HepG2 (cell line): ENCODE data around the gene WNT7A. TPM values are rescaled to one million over a fixed set of nuclear protein-coding genes. Genes with fewer than 3 reads are reported as not detected.

Source experiments
- ATAC-seq: fragments of 200-7000 bp; cut with Tn5 transposase; 3 replicates; pipeline ENCODE4 v1.9.1; 2020; ENCODE audit warnings: mild to moderate bottlenecking, moderate library complexity
- BruUV-seq: library from RNA; stranded (reverse); fragments of 400-500 nt; replicated peaks from 2 replicates; lab custom pipeline; 2021; lab: Mats Ljungman, UMichigan
- CTCF ChIA-PET: fragments of 300-600 bp; formaldehyde crosslinking; extraction: SDS; loops from one replicate; lab custom pipeline; 2021; ENCODE audit warnings: low total read pairs, inconsistent platforms, low intra/inter-chr PET ratio; lab: Yijun Ruan, JAX
- POLR2A ChIA-PET: fragments of 350-600 bp; sonication (Branson Sonifier 250); formaldehyde crosslinking; loops from one replicate; lab custom pipeline; 2020; ENCODE audit warnings: antibody characterized with exemption, inconsistent platforms; lab: Yijun Ruan, JAX
- DNase-seq: peaks from one replicate; pipeline ENCODE4 v3.0.0-alpha.2; 2015; ENCODE audit warnings: low spot score
- FAIRE-seq: peaks from 3 replicates; lab custom pipeline; 2011; peaks lifted over from hg19 to GRCh38; lab: Jason Lieb, UNC
- H2AFZ ChIP-seq: one replicate; pipeline ENCODE4 v1.6.1; 2011; ENCODE audit warnings: low read length, inconsistent platforms
- H3K27ac ChIP-seq: fragments of 300-600 bp; 3 replicates; pipeline ENCODE4 v1.8.0; 2011; ENCODE audit warnings: mixed run types, mild to moderate bottlenecking, mixed read lengths, low read length, inconsistent platforms; ENCODE audit not compliant: insufficient read depth; ENCODE audit errors: extremely low read length
- H3K27me3 ChIP-seq, 2 experiments: fragments of 200-600 bp in 1 of 2; 2 replicates in 1 of 2; 3 replicates in 1 of 2; pipeline versions ENCODE4 v1.6.0 to v1.8.0; 2011; ENCODE audit warnings: low read length in 2 of 2, mild to moderate bottlenecking in 2 of 2, moderate library complexity in 2 of 2, inconsistent platforms in 1 of 2; ENCODE audit not compliant: insufficient read depth in 2 of 2, control insufficient read depth in 1 of 2
- H3K36me3 ChIP-seq, 2 experiments: fragments of 200-600 bp in 1 of 2; replicated peaks in 1 of 2; 2 replicates in 1 of 2; 3 replicates in 1 of 2; pipeline versions ENCODE4 v1.5.1 to v1.8.0; 2011; ENCODE audit warnings: low read length in 2 of 2, inconsistent platforms in 1 of 2; ENCODE audit not compliant: insufficient read depth in 2 of 2, control insufficient read depth in 1 of 2
- H3K4me1 ChIP-seq: 2 replicates; pipeline ENCODE4 v1.5.1; 2012; ENCODE audit warnings: low read length, inconsistent platforms; ENCODE audit not compliant: insufficient read depth
- H3K4me2 ChIP-seq: 2 replicates; pipeline ENCODE4 v1.6.0; 2011; ENCODE audit warnings: low read depth, low read length, inconsistent platforms
- H3K4me3 ChIP-seq, 3 experiments: fragments of 200-600 bp in 1 of 3; sonication (generic), shearing (Covaris generic) in 1 of 3; replicated peaks in 1 of 3; 2 replicates each; pipeline ENCODE4 v1.5.1; 2011 to 2016; ENCODE audit warnings: low read length in 3 of 3, inconsistent platforms in 2 of 3, low read depth in 2 of 3, mild to moderate bottlenecking in 2 of 3, control low read depth in 1 of 3, mixed read lengths in 1 of 3; ENCODE audit not compliant: insufficient read depth in 1 of 3
- H3K79me2 ChIP-seq: one replicate; pipeline ENCODE4 v1.6.1; 2011; ENCODE audit warnings: low read length, inconsistent platforms; ENCODE audit not compliant: insufficient read depth
- H3K9ac ChIP-seq: 2 replicates; pipeline ENCODE4 v1.6.0; 2011; ENCODE audit warnings: mild to moderate bottlenecking, low read depth, low read length, inconsistent platforms; ENCODE audit not compliant: insufficient read depth
- H3K9me3 ChIP-seq: 2 replicates; pipeline ENCODE4 v1.5.1; 2012; ENCODE audit warnings: mild to moderate bottlenecking, low read length
- H4K20me1 ChIP-seq: 2 replicates; pipeline ENCODE4 v1.6.0; 2011; ENCODE audit warnings: inconsistent platforms, mild to moderate bottlenecking, low read length, moderate library complexity; ENCODE audit not compliant: insufficient read depth
- KDM5B ChIP-seq: sonication (generic); formaldehyde crosslinking; IDR thresholded peaks from 2 replicates; pipeline ENCODE4 v1.4.0; 2020; ENCODE audit warnings: missing genetic modification reagents, mild to moderate bottlenecking, borderline replicate concordance
- NFKBIZ ChIP-seq: IDR thresholded peaks from 2 replicates; pipeline ENCODE4 v1.6.1; 2018; ENCODE audit warnings: missing genetic modification reagents, missing compliant biosample characterization
- PAWR ChIP-seq: sonication (generic); formaldehyde crosslinking; IDR thresholded peaks from 2 replicates; pipeline ENCODE4 v1.4.0; 2020; ENCODE audit warnings: missing genetic modification reagents, mild to moderate bottlenecking, borderline replicate concordance
- ZSCAN21 ChIP-seq: sonication (generic); formaldehyde crosslinking; IDR thresholded peaks from 2 replicates; pipeline ENCODE4 v1.8.0; 2022; ENCODE audit warnings: mild to moderate bottlenecking, missing genetic modification reagents, moderate library complexity, borderline replicate concordance
- WGBS: methylation state at CpG from one replicate; pipeline ENCODE4 v1.1.6; 2017; ENCODE audit warnings: low lambda C conversion rate; 5-methylcytosine and 5-hydroxymethylcytosine counted together
- in situ Hi-C: cut with HindIII; loops from 2 replicates; pipeline ENCODE4 v1.10.0; 2017; ENCODE audit warnings: low pct_unique_long_range_greater_than_20kb; ENCODE audit not compliant: extremely low pct_ligation_motif_present
- intact Hi-C: fragments of 100-400 bp; cut with micrococcal nuclease; formaldehyde crosslinking; loops from one replicate; pipeline ENCODE4 v1.10.0; 2022; ENCODE audit not compliant: unreplicated experiment
- polyA plus RNA-seq, 8 experiments: library from polyadenylated mRNA; depleted of rRNA in 3 of 8; stranded (reverse) in 7 of 8; unstranded in 1 of 8; fragments of >200 nt; fragmentation: Illumina TruSeq in 4 of 8; extraction: Trizol in 4 of 8; gene quantifications; 2 replicates each; pipeline versions ENCODE4 v1.2.1 to v1.2.3, GENCODE V29; 2011 to 2016; ENCODE audit warnings: low read depth in 4 of 8, missing spikeins in 1 of 8, mixed read lengths in 1 of 8; ENCODE audit not compliant: insufficient read depth in 1 of 8
- total RNA-seq, 5 experiments: library from RNA; depleted of rRNA; stranded (reverse); fragments of >200 nt; fragmentation: Illumina TruSeq; extraction: Trizol; gene quantifications; 2 replicates each; pipeline ENCODE4 v1.2.3, GENCODE V29; 2016; ENCODE audit warnings: low read depth in 1 of 5
- TF ChIP-seq, protein P1 (sequence below): sonication (generic); formaldehyde crosslinking; IDR thresholded peaks from 2 replicates; pipeline ENCODE4 v1.5.0; 2020; ENCODE audit warnings: mild to moderate bottlenecking, missing genetic modification reagents, borderline replicate concordance
- TF ChIP-seq, protein P2 (sequence below): sonication (generic); formaldehyde crosslinking; IDR thresholded peaks from 2 replicates; pipeline ENCODE4 v1.4.0; 2020; ENCODE audit warnings: missing genetic modification reagents
- TF ChIP-seq, protein P3 (sequence below): sonication (generic); formaldehyde crosslinking; IDR thresholded peaks from 2 replicates; pipeline ENCODE4 v1.8.0; 2022; ENCODE audit warnings: missing genetic modification reagents, low read depth, mild to moderate bottlenecking, borderline replicate concordance
- TF ChIP-seq, protein P4 (sequence below): sonication (generic); formaldehyde crosslinking; conservative IDR thresholded peaks from 2 replicates; pipeline ENCODE4 v1.8.0; 2022; ENCODE audit warnings: mild to moderate bottlenecking, moderate library complexity, missing genetic modification reagents

The WNT7A gene
- total and polyA plus RNA-seq, 2 of the 13 experiments (the other 11 are each of a cell fraction or from before 2014, with no cell fraction given): not detected

DNA sequence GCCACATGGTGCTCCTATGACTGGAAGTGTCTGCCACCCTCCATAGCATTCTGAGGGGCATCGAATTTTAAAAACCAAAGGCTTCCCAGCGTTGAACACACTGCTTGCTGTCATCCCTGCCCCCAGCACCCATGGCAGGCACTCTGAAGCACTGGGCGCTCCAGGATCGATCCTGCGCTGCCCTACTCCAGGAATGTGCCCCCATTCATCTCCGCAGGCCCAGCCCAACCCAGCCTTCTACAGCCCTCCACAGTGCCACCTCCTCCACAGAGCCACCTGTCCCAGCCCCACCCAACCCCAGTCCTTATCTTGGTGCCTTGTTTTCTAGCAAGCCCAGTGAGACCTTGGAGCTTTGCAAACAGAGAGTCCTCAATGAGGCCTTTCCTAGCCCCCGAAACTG lies 52.2 kb downstream of the WNT7A start (continued):
- TF ChIP-seq, protein P1, sequence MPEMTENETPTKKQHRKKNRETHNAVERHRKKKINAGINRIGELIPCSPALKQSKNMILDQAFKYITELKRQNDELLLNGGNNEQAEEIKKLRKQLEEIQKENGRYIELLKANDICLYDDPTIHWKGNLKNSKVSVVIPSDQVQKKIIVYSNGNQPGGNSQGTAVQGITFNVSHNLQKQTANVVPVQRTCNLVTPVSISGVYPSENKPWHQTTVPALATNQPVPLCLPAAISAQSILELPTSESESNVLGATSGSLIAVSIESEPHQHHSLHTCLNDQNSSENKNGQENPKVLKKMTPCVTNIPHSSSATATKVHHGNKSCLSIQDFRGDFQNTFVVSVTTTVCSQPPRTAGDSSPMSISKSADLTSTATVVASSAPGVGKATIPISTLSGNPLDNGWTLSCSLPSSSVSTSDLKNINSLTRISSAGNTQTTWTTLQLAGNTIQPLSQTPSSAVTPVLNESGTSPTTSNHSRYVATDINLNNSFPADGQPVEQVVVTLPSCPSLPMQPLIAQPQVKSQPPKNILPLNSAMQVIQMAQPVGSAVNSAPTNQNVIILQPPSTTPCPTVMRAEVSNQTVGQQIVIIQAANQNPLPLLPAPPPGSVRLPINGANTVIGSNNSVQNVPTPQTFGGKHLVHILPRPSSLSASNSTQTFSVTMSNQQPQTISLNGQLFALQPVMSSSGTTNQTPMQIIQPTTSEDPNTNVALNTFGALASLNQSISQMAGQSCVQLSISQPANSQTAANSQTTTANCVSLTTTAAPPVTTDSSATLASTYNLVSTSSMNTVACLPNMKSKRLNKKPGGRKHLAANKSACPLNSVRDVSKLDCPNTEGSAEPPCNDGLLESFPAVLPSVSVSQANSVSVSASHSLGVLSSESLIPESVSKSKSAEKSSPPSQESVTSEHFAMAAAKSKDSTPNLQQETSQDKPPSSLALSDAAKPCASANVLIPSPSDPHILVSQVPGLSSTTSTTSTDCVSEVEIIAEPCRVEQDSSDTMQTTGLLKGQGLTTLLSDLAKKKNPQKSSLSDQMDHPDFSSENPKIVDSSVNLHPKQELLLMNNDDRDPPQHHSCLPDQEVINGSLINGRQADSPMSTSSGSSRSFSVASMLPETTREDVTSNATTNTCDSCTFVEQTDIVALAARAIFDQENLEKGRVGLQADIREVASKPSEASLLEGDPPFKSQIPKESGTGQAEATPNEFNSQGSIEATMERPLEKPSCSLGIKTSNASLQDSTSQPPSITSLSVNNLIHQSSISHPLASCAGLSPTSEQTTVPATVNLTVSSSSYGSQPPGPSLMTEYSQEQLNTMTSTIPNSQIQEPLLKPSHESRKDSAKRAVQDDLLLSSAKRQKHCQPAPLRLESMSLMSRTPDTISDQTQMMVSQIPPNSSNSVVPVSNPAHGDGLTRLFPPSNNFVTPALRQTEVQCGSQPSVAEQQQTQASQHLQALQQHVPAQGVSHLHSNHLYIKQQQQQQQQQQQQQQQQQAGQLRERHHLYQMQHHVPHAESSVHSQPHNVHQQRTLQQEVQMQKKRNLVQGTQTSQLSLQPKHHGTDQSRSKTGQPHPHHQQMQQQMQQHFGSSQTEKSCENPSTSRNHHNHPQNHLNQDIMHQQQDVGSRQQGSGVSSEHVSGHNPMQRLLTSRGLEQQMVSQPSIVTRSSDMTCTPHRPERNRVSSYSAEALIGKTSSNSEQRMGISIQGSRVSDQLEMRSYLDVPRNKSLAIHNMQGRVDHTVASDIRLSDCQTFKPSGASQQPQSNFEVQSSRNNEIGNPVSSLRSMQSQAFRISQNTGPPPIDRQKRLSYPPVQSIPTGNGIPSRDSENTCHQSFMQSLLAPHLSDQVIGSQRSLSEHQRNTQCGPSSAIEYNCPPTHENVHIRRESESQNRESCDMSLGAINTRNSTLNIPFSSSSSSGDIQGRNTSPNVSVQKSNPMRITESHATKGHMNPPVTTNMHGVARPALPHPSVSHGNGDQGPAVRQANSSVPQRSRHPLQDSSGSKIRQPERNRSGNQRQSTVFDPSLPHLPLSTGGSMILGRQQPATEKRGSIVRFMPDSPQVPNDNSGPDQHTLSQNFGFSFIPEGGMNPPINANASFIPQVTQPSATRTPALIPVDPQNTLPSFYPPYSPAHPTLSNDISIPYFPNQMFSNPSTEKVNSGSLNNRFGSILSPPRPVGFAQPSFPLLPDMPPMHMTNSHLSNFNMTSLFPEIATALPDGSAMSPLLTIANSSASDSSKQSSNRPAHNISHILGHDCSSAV (CRISPR knock-in tag): no peak
- no peak for TF ChIP-seq NFKBIZ (CRISPR knock-in tag)

DNA sequence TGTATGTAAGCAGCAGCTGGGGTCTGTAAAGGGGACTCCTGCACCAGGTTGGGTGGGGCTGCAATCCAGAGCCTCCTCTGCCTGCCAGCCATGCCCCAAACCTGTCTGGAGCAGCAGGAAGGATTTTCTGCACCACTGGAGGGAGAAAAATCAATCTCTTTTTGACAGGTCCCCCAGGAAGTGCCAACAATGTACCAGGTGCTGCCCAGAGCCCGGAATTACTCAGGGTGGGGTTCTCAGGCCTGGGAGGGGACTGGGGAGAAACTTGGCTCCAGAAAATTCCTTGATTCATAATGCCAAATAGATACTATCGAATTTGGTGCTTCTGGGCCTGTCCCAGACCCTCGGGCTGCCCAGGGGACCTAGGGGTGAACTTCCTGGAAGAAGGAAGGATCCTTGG lies 52.6 kb downstream of the WNT7A start:
- H2AFZ ChIP-seq: no peak overlapping the region
- no peak overlapping the region for H3K4me2 ChIP-seq
- H3K4me1 ChIP-seq: no peaks in the 10 kb centered on the region
- no peak overlapping the region for H3K9ac ChIP-seq
- H3K9me3 ChIP-seq: no peaks in the 10 kb centered on the region
- intact Hi-C loops (no loop called here), in situ Hi-C loops (no loop called here)
- FAIRE-seq: no peak
- no TSS peak for BruUV-seq
- H4K20me1 ChIP-seq: no peaks in the 10 kb centered on the region
- peaks cover 3 to 52% of the 10 kb centered on the region in 2 experiments; a peak in 4 of 5 replicates for H3K27me3 ChIP-seq
- POLR2A ChIA-PET: no interaction called here
- no peak overlapping the region for H3K27ac ChIP-seq
- no peak for TF ChIP-seq KDM5B
- TF ChIP-seq, protein P2, sequence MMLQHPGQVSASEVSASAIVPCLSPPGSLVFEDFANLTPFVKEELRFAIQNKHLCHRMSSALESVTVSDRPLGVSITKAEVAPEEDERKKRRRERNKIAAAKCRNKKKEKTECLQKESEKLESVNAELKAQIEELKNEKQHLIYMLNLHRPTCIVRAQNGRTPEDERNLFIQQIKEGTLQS (CRISPR knock-in tag): no peak
- TF ChIP-seq ZSCAN21 (CRISPR knock-in tag): no peak
- TF ChIP-seq, protein P3, sequence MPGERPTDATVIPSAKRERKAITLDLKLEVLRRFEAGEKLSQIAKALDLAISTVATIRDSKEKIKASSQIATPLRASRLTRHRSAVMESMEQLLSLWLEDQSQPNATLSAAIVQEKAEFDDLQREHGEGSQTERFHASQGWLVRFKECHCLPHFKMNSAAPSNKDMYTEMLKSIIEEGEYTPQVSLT (CRISPR knock-in tag): no peak
- TF ChIP-seq, protein P4, sequence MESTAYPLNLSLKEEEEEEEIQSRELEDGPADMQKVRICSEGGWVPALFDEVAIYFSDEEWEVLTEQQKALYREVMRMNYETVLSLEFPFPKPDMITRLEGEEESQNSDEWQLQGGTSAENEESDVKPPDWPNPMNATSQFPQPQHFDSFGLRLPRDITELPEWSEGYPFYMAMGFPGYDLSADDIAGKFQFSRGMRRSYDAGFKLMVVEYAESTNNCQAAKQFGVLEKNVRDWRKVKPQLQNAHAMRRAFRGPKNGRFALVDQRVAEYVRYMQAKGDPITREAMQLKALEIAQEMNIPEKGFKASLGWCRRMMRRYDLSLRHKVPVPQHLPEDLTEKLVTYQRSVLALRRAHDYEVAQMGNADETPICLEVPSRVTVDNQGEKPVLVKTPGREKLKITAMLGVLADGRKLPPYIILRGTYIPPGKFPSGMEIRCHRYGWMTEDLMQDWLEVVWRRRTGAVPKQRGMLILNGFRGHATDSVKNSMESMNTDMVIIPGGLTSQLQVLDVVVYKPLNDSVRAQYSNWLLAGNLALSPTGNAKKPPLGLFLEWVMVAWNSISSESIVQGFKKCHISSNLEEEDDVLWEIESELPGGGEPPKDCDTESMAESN (CRISPR knock-in tag): no peak
- no peak for TF ChIP-seq PAWR (CRISPR knock-in tag)
- no peak for ATAC-seq
- CTCF ChIA-PET: no interaction called here
- H3K4me3 ChIP-seq: no peak overlapping the region
- no peaks in the 10 kb centered on the region for H3K36me3 ChIP-seq
- WGBS: 0% methylated on average over 1 of the region's 3 CpGs
- DNase-seq: no peak
- H3K79me2 ChIP-seq: no peaks in the 10 kb centered on the region
